Measurements from ENCODE around the gene CENPF.

The CENPF gene

DNA sequence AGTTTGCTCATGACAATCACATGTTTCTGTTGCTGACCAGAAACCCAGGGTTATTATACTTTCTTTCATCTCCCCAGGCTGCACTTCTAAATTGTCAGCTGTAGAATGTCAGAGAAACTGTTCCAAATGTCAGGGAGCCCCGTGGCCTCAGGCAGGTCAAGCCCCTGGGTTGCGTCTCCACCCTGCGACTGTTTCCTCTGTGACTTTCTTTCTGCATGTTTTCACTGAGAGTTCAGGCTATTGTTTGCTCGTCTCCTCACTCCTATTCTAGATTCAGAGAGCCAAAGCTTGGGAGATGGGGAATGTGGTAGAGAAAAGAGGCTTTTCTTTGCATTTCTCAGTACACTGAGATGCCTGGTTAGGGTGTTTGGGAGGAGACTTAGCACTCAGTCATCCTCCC is 97.4 kb downstream of the CENPF start:
- H3K4me2 ChIP-seq (ENCODE audit: insufficient read depth, low read length, poor library complexity, severe bottlenecking): no peak overlapping the region
- H3K79me1 ChIP-seq (ENCODE audit: low read depth, low read length): no peaks in the 10 kb centered on the region
- H3K4me1 ChIP-seq (ENCODE audit: control insufficient read depth in 2 of 2, insufficient read depth in 1 of 2, low read depth in 1 of 2, low read length in 2 of 2): peaks cover 3 to 4% of the 10 kb centered on the region in 2 donors
- H2BK5ac ChIP-seq (ENCODE audit: low read length): no peak overlapping the region
- no peak for DNase-seq (ENCODE audit: low spot score)
- H3K23ac ChIP-seq (ENCODE audit: low read depth, low read length, poor library complexity): no peak overlapping the region
- H4K91ac ChIP-seq (ENCODE audit: low read depth, low read length, poor library complexity): no peak overlapping the region
- no peaks in the 10 kb centered on the region for H3K27me3 ChIP-seq (ENCODE audit: control insufficient read depth in 3 of 3, insufficient read depth in 3 of 3, low read depth in 1 of 3, low read length in 3 of 3)
- H2BK12ac ChIP-seq (ENCODE audit: low read length): no peak overlapping the region
- H3K4ac ChIP-seq (ENCODE audit: low read length): no peak overlapping the region
- no peak overlapping the region for H3K9ac ChIP-seq (ENCODE audit: low read depth, low read length, poor library complexity)
- H3K18ac ChIP-seq (ENCODE audit: low read length): no peak overlapping the region
- H3K27ac ChIP-seq (replicated peaks; ENCODE audit: low read length): peak overlapping the region; percentile 21
- H2AK5ac ChIP-seq (ENCODE audit: low read depth, low read length): no peak overlapping the region
- no peak overlapping the region for H4K8ac ChIP-seq (ENCODE audit: low read depth, low read length)
- no peak overlapping the region for H2BK120ac ChIP-seq (ENCODE audit: low read depth, low read length)
- H3K36me3 ChIP-seq (replicated peaks in 1 of 2; ENCODE audit: control insufficient read depth in 2 of 2, insufficient read depth in 2 of 2, low read length in 2 of 2): no peaks in the 10 kb centered on the region
- H3K9me3 ChIP-seq (replicated peaks in 1 of 2; ENCODE audit: control insufficient read depth in 2 of 2, insufficient read depth in 1 of 2, low read depth in 1 of 2, low read length in 2 of 2): peaks cover 0 to 2% of the 10 kb centered on the region in 2 donors
- H3K14ac ChIP-seq (ENCODE audit: low read length): no peak overlapping the region
- H2AFZ ChIP-seq (ENCODE audit: low read length): peak overlapping the region; percentile 41
- no CpG with 5 or more reads among the region's 4 CpGs for WGBS, 2 donors (ENCODE audit: extremely low coverage in 2 of 2, insufficient read length in 2 of 2, insufficient replicate concordance in 1 of 2)
- H2BK15ac ChIP-seq (ENCODE audit: low read length): no peak overlapping the region
- no peak overlapping the region for H3K4me3 ChIP-seq (ENCODE audit: low read length in 2 of 2)

DNA sequence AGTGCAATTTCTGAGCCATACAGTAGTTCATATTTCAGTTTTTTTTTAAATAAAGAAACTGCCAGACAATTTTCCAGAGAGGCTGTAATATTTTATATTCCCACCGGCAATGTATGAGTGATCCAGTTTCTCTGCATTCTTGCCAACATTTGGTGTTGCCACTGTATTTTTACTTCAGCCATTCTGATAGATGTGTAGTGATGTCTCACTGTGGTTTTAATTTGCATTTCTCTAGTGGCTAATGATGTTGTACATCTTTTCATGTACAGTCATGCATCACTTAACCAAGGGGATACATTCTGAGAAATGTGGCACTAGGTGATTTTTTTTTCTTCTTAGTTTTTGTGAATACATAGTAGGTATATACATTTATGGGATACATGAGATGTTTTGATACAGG is 99.6 kb downstream of the CENPF start:
- Histone ChIP-seq H2AK5ac (ENCODE audit: low read depth, low read length) (no peak overlapping the region), H3K18ac (ENCODE audit: low read length) (no peak overlapping the region), H3K27ac (replicated peaks; ENCODE audit: low read length) (no peak overlapping the region), H4K8ac (ENCODE audit: low read depth, low read length) (no peak overlapping the region), H2AFZ (ENCODE audit: low read length) (no peak overlapping the region), H3K27me3 (ENCODE audit: control insufficient read depth in 3 of 3, insufficient read depth in 3 of 3, low read depth in 1 of 3, low read length in 3 of 3) (no peaks in the 10 kb centered on the region), H3K23ac (ENCODE audit: low read depth, low read length, poor library complexity) (no peak overlapping the region), H3K4me1 (ENCODE audit: control insufficient read depth in 2 of 2, insufficient read depth in 1 of 2, low read depth in 1 of 2, low read length in 2 of 2) (peaks cover 3 to 4% of the 10 kb centered on the region in 2 donors), H3K4me3 (ENCODE audit: low read length in 2 of 2) (no peak overlapping the region), H2BK12ac (ENCODE audit: low read length) (no peak overlapping the region), H2BK120ac (ENCODE audit: low read depth, low read length) (no peak overlapping the region), H2BK15ac (ENCODE audit: low read length) (no peak overlapping the region), H3K36me3 (replicated peaks in 1 of 2; ENCODE audit: control insufficient read depth in 2 of 2, insufficient read depth in 2 of 2, low read length in 2 of 2) (no peaks in the 10 kb centered on the region), H4K91ac (ENCODE audit: low read depth, low read length, poor library complexity) (no peak overlapping the region), H3K4ac (ENCODE audit: low read length) (no peak overlapping the region), H3K79me1 (ENCODE audit: low read depth, low read length) (no peaks in the 10 kb centered on the region), H3K14ac (ENCODE audit: low read length) (no peak overlapping the region), H3K9ac (ENCODE audit: low read depth, low read length, poor library complexity) (no peak overlapping the region), H3K4me2 (ENCODE audit: insufficient read depth, low read length, poor library complexity, severe bottlenecking) (no peak overlapping the region), H2BK5ac (ENCODE audit: low read length) (no peak overlapping the region), H3K9me3 (replicated peaks in 1 of 2; ENCODE audit: control insufficient read depth in 2 of 2, insufficient read depth in 1 of 2, low read depth in 1 of 2, low read length in 2 of 2) (peaks cover 0 to 2% of the 10 kb centered on the region in 2 donors)
- DNase-seq (ENCODE audit: low spot score): no peak
- WGBS, 2 donors (ENCODE audit: extremely low coverage in 2 of 2, insufficient read length in 2 of 2, insufficient replicate concordance in 1 of 2): no CpG with 5 or more reads among the region's 1 CpG

DNA sequence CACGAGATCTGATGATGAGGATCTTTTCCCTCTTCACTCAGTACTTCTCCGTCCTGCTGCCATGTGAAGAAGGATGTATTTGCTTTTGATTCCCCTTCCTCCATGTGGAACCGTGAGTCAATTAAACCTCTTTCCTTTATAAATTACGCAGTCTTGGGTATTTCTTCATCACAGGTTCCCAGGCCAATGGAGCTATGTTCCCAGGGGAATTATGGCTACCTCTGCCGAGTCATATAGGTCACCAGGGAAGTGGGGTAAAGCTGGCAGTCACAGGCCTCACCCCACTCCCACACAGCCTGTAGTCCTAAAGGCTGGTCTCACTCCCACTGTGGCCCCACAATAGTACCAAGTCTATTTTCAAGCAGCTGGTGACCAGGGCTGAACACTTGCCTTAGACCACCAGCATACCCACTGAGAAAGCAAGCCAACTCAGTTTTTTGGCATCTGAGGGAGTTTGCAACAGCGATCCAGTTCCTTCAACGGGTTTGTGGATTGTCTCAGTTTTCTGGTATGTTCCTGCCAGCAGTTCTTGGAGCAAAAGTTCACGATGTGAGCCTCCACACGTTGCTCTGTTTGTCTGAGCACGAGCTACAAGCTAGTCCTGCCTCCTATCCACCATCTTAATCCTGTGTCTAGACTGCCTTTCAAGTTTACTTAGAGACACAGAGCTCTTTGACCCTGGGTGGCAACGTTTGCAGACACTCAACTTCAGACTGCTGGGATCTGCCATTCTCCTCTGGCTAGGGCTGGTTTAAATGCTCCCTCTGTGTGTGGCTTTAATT is 104.5 kb downstream of the CENPF start:
- no peak overlapping the region for H2BK5ac ChIP-seq (ENCODE audit: low read length)
- H3K4ac ChIP-seq (ENCODE audit: low read length): no peak overlapping the region
- no peak overlapping the region for H3K18ac ChIP-seq (ENCODE audit: low read length)
- H3K14ac ChIP-seq (ENCODE audit: low read length): no peak overlapping the region
- no peaks in the 10 kb centered on the region for H3K4me1 ChIP-seq (ENCODE audit: control insufficient read depth in 2 of 2, insufficient read depth in 1 of 2, low read depth in 1 of 2, low read length in 2 of 2)
- H3K27me3 ChIP-seq (ENCODE audit: control insufficient read depth in 3 of 3, insufficient read depth in 3 of 3, low read depth in 1 of 3, low read length in 3 of 3): no peaks in the 10 kb centered on the region
- WGBS, 2 donors (ENCODE audit: extremely low coverage in 2 of 2, insufficient read length in 2 of 2, insufficient replicate concordance in 1 of 2): no CpG with 5 or more reads among the region's 11 CpGs
- H2BK15ac ChIP-seq (ENCODE audit: low read length): no peak overlapping the region
- DNase-seq (ENCODE audit: low spot score): no peak
- H2AK5ac ChIP-seq (ENCODE audit: low read depth, low read length): no peak overlapping the region
- no peak overlapping the region for H4K91ac ChIP-seq (ENCODE audit: low read depth, low read length, poor library complexity)
- no peak overlapping the region for H4K8ac ChIP-seq (ENCODE audit: low read depth, low read length)
- no peak overlapping the region for H3K4me2 ChIP-seq (ENCODE audit: insufficient read depth, low read length, poor library complexity, severe bottlenecking)
- no peak overlapping the region for H3K9ac ChIP-seq (ENCODE audit: low read depth, low read length, poor library complexity)
- H3K4me3 ChIP-seq (ENCODE audit: low read length in 2 of 2): no peak overlapping the region
- H3K27ac ChIP-seq (replicated peaks; ENCODE audit: low read length): no peak overlapping the region
- H3K36me3 ChIP-seq (replicated peaks in 1 of 2; ENCODE audit: control insufficient read depth in 2 of 2, insufficient read depth in 2 of 2, low read length in 2 of 2): no peaks in the 10 kb centered on the region
- H2AFZ ChIP-seq (ENCODE audit: low read length): peak overlapping the region; percentile 13
- H3K9me3 ChIP-seq (replicated peaks in 1 of 2; ENCODE audit: control insufficient read depth in 2 of 2, insufficient read depth in 1 of 2, low read depth in 1 of 2, low read length in 2 of 2): peaks cover 0 to 2% of the 10 kb centered on the region in 2 donors
- H3K23ac ChIP-seq (ENCODE audit: low read depth, low read length, poor library complexity): no peak overlapping the region
- H3K79me1 ChIP-seq (ENCODE audit: low read depth, low read length): no peaks in the 10 kb centered on the region
- no peak overlapping the region for H2BK120ac ChIP-seq (ENCODE audit: low read depth, low read length)
- no peak overlapping the region for H2BK12ac ChIP-seq (ENCODE audit: low read length)

DNA sequence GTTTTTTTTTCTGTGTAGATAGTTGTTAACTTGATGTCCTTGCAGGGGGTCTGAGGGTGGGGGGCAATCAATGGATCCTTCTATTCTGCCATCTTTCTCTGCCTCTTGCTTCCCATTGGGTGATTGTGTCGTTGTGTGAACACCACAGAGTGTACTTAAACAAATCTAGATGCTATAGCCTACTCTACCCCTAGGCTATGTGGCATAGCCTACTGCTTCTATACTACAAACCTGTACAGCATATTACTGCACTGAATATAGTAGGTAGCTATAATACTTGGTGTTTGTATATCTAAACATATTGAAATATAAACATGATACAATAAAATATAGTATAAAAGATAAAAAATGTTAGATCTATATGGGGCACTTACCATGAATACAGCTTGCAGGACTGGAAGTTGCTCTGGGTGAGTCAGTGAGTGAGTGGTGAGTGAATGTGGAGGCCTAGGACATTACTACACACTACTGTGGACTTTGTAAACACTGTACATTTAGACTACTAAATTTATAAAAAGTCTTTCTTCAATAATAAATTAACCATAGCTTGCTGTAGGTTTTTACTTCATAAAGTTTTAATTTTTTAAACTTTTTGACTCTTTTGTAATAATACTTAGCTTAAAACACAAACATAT is 105.4 kb downstream of the CENPF start:
- Histone ChIP-seq H3K79me1 (ENCODE audit: low read depth, low read length) (no peaks in the 10 kb centered on the region), H3K4me2 (ENCODE audit: insufficient read depth, low read length, poor library complexity, severe bottlenecking) (no peak overlapping the region), H3K23ac (ENCODE audit: low read depth, low read length, poor library complexity) (no peak overlapping the region), H2BK5ac (ENCODE audit: low read length) (no peak overlapping the region), H4K8ac (ENCODE audit: low read depth, low read length) (no peak overlapping the region), H3K9ac (ENCODE audit: low read depth, low read length, poor library complexity) (no peak overlapping the region), H4K91ac (ENCODE audit: low read depth, low read length, poor library complexity) (no peak overlapping the region), H3K4me3 (ENCODE audit: low read length in 2 of 2) (no peak overlapping the region), H2BK15ac (ENCODE audit: low read length) (no peak overlapping the region), H3K36me3 (replicated peaks in 1 of 2; ENCODE audit: control insufficient read depth in 2 of 2, insufficient read depth in 2 of 2, low read length in 2 of 2) (no peaks in the 10 kb centered on the region), H3K14ac (ENCODE audit: low read length) (no peak overlapping the region), H2BK12ac (ENCODE audit: low read length) (no peak overlapping the region), H3K4ac (ENCODE audit: low read length) (no peak overlapping the region), H2AFZ (ENCODE audit: low read length) (no peak overlapping the region), H3K4me1 (ENCODE audit: control insufficient read depth in 2 of 2, insufficient read depth in 1 of 2, low read depth in 1 of 2, low read length in 2 of 2) (no peaks in the 10 kb centered on the region), H3K27me3 (ENCODE audit: control insufficient read depth in 3 of 3, insufficient read depth in 3 of 3, low read depth in 1 of 3, low read length in 3 of 3) (no peaks in the 10 kb centered on the region), H2AK5ac (ENCODE audit: low read depth, low read length) (no peak overlapping the region), H3K9me3 (replicated peaks in 1 of 2; ENCODE audit: control insufficient read depth in 2 of 2, insufficient read depth in 1 of 2, low read depth in 1 of 2, low read length in 2 of 2) (peaks cover 0 to 2% of the 10 kb centered on the region in 2 donors), H3K18ac (ENCODE audit: low read length) (no peak overlapping the region), H2BK120ac (ENCODE audit: low read depth, low read length) (no peak overlapping the region), H3K27ac (replicated peaks; ENCODE audit: low read length) (no peak overlapping the region)
- DNase-seq (ENCODE audit: low spot score): no peak
- WGBS, 2 donors (ENCODE audit: extremely low coverage in 2 of 2, insufficient read length in 2 of 2, insufficient replicate concordance in 1 of 2): no CpG with 5 or more reads among the region's 1 CpG

All from neuronal stem cell (in vitro differentiated cells).